NAMALWA (cell line): ENCODE results near the gene SCFD2.

Experiments
- DNase-seq: peaks from one replicate; pipeline ENCODE4 v3.0.0-alpha.2; 2015; ENCODE audit warnings: low spot score

Gene SCFD2

DNA sequence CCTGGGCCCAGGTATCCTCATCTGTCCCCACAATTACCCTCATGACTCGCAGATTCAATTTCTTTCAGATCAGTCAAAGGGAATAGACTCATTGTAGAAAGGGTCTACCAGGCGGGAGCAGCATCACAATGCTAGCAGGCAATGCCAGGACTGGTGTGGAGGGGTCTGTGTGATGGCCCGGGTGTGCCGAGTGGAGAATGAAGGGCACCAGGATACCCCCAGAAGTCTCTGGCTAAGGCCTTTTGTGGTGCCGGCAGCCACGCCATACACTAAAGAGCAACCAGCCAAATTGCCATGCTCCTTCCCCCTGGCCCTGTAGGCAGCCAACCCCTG is 541.6 kb downstream of the SCFD2 start:
- DNase-seq = no peak

DNA sequence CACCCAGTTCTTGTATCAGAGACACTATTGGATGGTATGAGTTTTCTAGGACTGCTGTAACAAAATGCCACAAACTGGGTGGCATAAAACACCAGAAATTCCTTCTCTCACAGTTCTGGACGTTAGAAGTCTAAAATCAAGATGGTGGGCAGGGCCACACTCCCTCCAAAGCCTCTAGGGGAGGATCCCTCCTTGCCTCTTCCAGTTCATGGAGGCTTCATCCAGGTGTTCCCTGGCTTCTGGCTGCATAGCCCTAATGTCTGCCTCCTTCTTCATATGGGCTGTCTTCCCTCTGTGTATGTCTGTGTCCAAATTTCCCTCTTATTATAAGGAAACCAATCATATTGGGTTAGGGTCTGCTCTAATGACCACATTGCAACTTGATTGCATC is 542.2 kb downstream of the SCFD2 start:
- no peak for DNase-seq
